Kidney glomerular epithelial cell (primary cell): Measurements from ENCODE around the gene CHD9.
"Not testable (repeated sequence)": the region's sequence is repeated elsewhere in the genome, so short reads cannot be mapped to it uniquely, and the experiment has no call there.

Experiments used
- DNase-seq: peaks from one replicate; lab custom pipeline; 2025; lab: John Stamatoyannopoulos, UW

The CHD9 gene

DNA sequence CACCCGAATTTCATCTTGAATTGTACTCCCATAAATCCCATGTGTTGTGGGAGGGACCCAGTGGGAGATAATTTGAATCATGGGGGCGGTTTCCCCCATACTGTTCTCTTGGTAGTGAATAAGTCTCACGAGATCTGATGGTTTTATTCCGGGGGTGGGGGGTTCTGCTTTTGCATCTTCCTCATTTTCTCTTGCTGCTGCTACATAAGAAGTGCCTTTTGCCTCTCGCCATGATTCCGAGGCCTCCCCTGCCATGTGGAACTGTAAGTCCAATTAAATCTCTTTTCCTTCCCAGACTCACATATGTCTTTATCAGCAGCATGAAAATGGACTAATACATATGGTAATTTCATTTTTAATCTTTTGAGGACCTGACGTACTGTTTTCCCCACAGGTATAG, 20.7 kb downstream of the CHD9 start:
- DNase-seq, result not testable (repeated sequence)

DNA sequence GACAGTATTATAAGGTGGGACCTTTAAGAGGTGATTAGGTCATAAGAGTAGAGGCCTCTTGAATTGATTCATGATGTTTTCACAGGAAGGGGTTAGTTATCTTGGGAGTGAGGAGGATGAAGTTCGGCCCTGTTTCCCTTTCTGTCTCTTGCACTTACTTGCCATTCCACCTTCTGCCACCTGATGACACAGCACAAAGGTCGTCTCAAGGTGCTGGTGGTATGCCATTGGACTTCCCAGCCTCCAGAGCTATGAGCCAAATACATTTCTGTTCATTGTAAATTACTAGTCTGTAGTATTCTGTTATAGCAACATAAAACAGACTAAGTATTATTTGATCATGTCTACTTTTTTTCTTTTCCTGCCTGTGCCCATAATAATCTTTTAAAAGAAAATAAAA, 23.5 kb downstream of the CHD9 start:
- no peak for DNase-seq

DNA sequence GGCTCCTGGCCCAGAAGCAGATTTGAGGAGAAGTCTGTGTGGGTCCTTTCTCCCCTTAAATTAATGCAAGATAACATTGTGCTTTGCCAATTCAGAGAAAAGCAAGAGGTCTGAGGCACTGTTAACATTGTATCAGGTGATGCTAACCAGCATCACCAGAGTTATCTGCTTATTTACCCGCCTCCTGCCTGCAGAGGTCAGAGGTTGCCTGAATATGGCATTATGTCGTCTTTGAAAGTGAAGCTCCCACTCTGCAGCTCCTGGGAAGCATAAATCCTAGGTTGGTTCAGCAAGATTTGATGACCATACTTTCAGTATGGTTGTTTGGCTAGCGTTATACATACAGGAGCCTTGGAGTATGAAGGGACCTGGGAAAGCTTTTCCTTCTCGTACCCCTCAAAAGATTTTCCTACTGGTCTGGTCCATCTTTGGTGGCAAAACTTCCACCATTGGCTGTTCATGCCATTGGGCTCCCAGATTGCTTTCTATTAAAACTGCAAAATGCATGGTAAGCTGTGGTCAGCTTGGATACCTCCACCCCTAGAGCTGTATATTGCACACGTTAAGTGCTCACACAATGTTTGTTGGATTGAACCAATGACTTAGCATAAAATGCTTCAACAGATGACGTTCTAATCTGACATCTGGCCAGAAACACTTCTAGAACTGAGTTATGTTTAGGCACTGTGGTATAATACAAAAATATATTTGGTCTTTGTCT, 24.1 kb downstream of the CHD9 start:
- DNase-seq, result no peak

DNA sequence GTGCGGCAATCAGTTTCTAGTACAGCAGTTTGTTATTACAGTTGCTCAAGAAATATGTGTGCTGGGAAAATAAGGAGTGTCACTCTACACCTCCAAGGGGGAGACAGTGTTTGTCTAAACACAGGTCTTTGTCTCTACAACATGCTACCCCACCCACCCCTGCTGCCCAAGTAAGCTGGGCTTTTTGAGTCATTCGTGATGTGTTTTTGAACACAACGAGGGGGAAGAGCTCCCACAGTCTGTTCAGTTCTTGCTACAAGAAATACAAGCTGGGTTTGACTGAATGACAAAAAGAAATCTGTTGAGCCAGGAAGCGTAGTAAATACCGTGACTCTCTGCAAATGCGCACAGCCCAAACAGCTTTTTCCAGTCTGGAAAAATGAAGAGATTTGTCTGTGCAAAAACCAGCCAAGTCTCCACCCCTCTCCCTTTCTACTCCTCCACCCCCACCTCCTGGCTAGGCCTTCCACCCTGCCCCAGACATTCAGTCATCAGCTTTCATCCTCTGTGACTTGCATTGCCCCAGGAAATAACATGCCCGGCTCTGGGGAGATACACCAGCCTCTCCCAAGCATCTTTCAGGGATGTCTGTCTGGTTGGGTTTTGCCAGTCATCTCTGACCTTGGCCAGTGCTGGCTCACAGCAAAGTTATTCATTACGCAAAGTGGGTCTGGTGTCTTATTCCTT, 25.7 kb downstream of the CHD9 start:
- peak; percentile 54 for DNase-seq

DNA sequence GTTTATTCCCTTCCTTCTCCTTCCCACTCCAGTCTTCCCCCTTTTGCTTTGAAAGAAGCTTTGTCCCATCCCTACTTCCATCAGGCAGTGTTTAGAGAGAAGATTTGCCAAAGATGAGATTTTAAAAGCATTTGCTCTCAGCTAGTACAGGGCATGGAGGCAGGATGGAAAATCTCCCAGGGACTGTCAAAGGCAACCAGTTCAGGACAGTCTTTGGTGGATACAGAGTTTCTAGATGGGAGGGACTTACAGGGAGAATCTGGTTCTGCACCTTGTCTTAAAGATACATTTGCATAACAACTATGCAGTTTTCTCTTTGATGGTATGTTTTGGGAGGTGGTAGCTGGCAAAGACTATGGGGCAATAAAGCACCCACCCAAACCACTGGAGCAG, 26.2 kb downstream of the CHD9 start:
- DNase-seq, result no peak

DNA sequence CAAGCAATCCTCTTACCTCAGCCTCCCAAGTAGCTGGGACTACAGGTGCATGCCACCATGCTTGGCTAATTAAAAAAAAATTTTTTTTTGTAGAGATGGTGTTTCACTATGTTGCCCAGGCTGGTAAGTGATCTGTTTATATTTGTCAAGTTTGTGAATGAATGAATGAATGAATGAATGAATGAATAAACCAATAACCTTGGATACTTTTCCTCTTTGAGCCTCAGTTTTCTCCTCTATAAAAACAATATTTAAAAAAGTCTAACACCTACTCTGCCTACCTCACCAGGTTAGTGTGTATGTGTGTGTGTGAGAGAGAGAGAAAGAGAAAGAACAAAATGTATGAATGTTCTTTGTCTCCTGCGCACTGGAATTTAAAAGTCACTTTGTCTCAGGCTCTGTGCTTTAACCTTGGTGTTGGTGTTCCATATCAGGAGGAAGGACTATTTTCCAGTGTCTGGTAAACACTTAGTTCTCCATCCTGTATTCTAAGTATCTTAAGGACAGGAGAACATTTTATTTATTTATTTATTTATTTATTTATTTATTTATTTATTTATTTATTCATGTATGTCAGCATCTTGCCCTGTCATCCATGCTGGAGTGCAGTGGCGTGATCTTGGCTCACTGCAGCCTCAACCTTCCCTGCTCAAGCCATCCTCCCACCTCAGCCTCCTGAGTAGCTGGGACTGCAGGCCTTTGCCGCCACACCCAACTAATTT, 27.1 kb downstream of the CHD9 start:
- no peak for DNase-seq

DNA sequence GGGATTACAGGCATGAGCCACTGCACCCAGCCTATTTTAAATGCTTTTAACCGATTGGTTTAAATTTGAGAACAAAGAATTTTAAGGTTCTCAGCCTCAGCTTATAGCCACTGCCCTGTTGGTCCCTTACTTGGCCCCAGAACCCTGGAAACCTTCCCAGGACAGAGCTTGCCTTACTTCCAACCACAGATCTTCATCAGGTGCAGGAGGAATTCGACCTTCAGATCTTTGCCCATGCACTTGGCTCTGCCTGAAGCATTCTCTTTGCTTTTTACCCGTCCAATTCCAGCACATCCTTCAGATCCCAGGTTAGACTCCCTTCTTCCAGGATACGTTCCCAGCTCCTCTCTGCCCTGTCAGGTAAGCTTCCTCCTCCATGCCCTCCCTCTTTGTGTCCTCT, 27.7 kb downstream of the CHD9 start:
- no peak for DNase-seq

DNA sequence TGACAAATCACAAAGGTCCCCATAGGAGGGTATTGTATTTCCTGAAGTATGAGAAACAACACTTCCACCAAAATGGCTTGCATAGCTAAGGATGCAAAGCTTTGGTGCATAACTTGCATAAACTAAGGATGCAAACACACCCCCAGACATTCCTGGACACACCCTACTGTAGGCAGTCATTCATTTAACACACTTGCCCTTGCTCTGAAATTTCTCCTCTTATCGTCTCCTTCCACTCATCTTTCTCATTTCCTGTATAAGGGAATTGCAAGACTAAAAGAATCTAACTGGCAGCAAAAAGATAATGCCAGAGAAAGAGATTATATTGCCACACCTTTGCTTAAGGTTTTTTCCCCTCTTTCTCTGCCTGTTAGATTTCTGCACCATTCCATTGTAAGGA, 28.3 kb downstream of the CHD9 start:
- DNase-seq, result no peak

DNA sequence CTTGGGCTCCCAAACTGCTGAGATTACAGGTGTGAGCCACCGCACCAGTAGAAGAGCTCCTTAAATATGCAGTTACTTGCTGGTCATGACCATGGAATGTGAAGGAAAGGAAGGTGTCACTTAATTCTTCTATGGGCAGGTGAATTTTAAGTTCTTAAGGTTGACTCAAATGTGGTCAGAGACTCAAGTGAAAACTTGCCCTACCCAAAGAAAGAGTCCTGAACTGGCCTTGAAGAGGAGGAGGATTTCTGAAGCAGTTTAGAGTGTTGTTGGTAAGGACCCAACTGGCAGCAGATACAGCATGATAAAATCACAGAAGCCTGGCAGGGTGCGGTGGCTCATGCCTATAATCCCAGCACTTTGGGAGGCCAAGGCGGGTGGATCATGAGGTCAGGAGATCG, 29.4 kb downstream of the CHD9 start:
- DNase-seq, result no peak

DNA sequence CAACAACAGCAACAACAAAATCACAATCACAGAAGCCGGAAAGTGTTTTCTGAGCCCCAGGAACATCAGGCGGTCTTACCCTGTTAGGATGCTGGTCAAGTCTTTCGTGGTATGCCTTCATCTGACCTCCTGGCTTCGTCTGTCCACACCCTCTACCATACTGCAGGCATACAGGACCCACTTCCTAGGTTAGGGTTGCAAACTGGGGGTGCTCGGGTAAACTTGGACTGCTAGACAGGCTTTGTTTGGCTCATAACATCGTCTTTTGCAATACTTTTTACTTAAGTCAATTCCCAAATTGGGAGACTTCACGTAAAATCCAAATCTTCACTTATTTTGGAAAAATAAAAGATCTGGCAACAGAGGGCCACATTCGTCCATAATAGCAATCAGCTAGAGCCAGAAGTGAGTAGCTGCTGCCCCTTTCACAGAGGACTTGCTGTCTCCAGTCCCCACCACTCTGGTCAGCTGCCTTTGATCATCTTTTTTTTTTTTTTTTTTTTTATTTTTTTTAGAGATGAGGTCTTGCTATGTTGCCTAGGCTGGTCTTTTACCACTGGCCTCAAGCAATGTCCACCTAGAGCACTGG, 30.0 kb downstream of the CHD9 start:
- DNase-seq, result no peak

DNA sequence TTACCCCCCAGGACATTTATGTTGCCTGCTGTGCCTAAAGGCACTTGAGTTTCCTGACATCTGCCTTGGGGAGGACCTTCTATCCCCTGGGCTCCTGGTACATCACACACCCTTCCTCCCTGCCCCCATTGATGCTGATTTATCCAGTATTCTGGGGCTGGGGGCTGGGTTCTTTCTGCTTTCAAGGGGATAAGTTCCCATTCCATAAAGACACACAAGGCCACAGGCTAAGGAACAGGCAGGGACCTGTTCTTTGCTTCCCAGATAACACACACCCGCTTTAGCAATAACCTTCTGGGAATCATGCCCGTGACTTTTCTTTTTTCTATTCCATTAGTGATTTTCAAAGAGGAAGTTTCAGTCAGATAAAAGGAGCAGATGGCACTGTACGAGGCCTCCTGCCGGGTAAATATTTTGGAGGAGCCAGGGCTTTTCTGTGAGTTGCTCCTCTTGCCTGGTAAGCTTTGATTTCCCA, 30.6 kb downstream of the CHD9 start:
- no peak for DNase-seq

DNA sequence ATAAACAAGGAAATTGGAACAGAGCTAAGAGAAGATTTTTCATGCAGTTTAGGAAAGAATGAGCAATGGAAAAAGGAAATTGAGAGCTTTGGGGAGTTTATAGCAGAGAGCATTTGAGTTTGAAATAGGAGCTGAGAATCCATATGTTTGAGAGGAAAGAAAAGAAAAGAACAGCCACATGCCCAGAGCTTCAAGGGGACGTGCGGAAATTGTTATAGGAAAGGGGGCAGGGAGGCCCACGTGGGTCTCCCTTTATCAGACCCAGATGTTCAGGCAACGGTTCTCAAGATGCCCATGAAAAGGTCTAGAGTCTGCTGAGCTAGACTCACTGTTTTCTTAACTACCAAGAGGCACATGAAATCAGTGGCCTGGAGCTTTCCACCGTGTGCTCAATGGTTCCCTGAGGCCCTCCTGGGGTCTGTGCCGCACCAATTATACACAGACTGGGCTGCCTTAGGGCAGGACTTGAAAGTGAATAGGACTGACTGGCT, 31.2 kb downstream of the CHD9 start:
- DNase-seq, result no peak

DNA sequence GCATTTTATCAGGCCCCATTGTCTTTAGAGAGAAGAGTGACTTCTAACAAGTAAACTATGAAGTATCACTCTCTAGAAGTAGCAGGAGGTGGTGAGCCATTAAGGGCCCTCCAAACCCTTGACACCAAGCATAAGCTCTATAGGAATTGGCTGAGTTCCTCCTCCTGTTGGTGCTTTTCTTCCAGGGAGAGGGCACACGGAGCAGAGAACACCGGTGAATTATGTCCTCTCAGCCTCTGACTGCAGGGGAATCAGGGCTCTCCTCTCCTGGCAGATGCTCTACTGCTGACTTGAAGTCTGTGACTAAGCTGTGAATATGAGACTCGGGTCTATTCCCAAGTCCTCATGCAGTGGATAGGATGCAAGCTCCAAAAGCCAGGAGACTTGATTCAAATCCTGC, 32.3 kb downstream of the CHD9 start:
- no peak for DNase-seq

DNA sequence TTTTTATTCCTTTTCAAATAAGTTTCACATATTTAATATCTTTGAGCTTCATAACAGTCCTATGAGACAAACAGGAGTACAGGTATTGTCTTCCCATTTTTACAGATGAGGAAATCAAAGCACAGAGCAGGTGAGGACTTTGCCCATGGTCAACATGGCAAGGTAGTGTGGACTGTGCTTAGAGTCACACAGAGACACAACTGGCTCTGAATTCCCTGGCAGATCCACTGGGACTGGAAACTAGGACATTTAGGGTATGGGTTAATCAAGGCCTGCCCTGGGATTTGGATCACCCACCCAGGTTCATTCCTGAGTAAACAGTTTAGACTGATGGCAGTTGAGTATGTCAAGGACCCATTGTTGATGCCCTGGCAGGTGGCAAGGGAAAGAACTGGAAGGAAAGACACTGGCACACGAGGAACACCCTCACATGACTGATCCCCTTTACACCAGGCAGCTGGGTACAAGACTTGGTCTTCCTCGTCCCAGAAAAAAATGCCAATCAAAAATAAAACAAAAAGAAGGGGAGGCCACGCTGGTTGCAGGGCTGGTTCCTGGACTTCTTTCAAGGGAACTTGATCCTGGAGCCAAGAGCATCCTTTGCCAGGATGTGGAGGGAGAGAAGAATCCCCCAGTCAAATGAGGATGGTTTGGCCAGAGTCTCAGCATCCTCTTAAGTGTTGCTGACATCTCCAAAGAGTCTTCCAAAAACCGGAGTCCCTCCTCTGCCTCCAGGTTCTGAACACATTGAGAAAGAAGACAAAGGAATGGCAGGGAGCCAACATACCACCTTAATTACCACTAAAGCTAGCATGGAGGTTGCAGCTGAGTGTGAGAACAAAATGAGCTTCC, 34.9 kb downstream of the CHD9 start:
- DNase-seq, result no peak

DNA sequence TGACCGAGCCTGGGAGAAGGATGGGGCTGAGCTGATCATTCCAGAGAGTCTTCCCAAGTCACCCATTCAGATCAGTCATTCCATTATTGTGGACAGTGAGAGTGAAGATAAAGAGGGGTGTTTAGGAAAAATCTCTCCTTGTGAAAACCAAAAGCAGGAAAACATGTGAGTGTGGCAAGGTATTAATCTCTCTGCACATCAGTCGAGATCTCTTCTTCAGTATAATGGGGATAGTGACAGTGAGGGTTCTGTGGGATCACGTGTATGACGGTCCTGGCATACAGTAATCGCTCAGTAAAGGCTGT, 35.4 kb downstream of the CHD9 start:
- DNase-seq, result no peak

DNA sequence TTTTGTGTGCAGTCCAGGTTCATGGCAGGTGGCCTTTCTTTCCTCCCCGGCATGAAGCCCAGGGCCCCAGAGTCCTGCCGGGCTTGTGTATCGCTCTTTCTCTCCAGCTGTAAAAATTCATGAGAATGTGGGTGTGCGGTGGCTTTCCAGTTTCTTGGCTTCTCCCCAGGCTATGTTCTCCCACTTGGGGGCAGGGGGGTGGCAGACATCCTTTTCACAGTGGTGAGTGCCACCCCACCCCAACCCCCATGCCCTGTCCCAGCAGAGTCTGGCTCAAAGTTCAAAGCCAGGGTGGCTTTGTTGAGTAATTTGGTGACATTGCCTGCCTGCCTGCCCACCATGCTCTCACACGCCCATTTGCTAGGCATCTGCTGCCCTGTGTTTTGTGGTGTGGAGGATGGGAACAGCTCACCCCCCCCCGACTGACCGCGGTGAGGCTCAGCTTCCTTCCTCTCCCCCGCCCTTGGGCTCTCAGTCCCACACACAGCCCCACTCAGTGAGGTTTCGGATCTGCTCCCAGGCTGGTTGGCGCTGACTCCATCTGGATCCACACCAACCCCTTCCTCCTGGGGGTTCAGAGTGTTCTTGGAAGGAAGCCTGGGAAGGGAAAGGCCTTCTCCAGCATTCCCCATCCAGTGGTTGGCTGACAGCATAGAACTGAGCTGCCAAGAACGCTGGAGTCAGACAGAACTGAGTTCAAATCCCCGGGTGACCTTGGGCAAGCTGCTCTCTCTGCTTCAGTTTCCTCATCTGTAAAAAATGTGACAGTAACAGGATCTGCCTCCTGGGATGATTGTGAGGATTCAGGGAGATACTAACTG, 36.0 kb downstream of the CHD9 start:
- no peak for DNase-seq

DNA sequence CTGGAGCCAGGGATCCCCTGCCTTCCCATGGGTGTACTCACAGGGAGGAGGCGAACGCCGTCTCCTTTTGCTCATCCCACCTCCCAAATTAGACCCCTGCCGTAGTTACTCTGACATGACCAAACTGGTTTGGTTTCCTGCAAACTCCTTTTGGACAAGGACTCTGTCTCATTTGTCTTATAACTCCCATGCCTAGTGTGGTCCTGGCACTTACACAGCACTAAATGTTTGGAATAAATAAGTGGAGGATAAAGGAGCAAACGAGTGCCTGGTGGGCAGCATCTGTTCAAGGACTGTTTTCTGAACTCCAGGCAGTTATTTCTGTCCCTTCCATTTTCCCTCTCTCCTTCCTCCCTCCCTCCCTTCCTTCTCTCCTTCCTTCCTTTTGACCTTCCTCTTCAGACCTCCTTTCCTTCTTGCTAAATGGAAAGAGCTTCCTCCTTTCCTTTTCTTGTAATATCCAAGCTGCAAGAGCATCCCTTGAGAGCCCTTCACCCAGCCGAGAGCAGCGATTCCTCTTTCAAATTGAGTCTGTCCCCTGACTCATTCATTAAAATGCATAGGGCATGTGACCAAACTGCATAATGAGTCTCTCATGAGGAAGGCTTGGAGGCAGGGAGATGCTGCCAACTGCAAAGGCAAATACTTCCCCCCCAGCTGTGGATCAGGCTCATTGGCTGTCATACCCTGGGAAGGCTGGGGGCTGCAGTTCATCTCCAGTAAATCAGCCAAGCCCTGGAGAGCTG, 36.8 kb downstream of the CHD9 start:
- DNase-seq, result peak; percentile 7

DNA sequence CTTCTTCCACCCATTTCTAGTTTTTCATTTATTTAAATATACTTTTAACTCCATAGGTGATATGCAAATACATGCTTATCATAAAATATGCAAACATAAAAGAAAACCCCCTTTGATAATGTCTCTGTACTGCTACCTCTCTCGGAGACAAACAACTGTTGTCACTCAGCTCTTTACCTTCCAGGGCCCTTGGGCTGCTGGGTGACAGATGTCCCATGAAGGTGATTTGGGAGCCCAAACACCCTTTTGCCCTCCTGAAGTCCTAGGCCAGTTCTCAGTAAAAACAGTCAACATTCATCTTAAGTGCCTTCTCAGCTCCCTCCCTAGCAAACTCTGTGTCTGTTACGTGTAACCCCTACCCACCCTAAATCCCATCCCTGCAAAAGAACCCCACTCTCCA, 37.5 kb downstream of the CHD9 start:
- no peak for DNase-seq

DNA sequence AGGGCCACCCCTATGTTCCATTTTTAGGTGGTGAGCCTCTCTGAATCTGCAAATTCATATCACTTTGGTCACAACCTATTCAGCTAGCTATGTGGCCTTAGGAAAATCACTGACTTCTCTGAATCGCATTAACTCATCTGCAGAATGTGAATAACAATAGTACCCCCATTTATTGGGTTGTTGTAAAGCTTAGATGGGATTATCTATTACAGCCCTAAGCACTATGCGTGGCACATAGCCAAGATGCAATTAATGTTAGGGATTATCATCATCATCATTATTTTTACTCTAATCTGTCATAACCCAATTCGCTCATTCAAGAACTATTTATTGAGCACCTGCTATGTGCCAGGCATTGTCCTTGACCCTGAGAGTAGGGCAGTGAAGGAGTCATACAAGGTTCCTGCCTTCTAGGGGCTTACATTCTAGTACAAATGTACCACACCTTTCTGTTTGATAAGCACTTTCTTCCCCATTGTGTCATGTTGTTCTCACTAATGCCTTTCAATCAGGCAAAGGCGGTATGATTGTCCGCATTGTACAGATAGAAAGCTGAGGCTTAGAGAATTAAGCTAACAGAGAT, 38.5 kb downstream of the CHD9 start:
- no peak for DNase-seq
